GM12801 (cell line): ENCODE results near the gene NAA60.

Experiments used
- CTCF ChIP-seq: IDR thresholded peaks from one replicate; pipeline ENCODE4 v1.5.1; 2011; ENCODE audit warnings: control low read depth; ENCODE audit not compliant: insufficient read length; ENCODE audit errors: extremely low read depth

NAA60 gene

GRCh38 chr16:3519581-3519980, 76.1 kb downstream of the NAA60 start:
- TF ChIP-seq CTCF = no peak

- no peak for TF ChIP-seq CTCF
Observed at GRCh38 chr16:3520413-3520812, 76.9 kb downstream of the NAA60 start.

GRCh38 chr16:3520841-3521240, 77.4 kb downstream of the NAA60 start:
- TF ChIP-seq CTCF = no peak

GRCh38 chr16:3523281-3523680, 79.8 kb downstream of the NAA60 start:
- TF ChIP-seq CTCF = no peak

GRCh38 chr16:3525951-3526350, 82.5 kb downstream of the NAA60 start:
- no peak for TF ChIP-seq CTCF

GRCh38 chr16:3528406-3528805, 84.9 kb downstream of the NAA60 start:
- TF ChIP-seq CTCF = no peak

- no peak for TF ChIP-seq CTCF
Observed at GRCh38 chr16:3529175-3529574, 85.7 kb downstream of the NAA60 start.

- TF ChIP-seq CTCF = no peak
Observed at GRCh38 chr16:3530371-3530914, 87.0 kb downstream of the NAA60 start.
